NCI-H1436 (cell line): Measurements from ENCODE around the gene BPIFB6.

Source experiments
- DNase-seq: peaks from one replicate; lab custom pipeline; 2025; lab: John Stamatoyannopoulos, UW

BPIFB6 gene, protein sequence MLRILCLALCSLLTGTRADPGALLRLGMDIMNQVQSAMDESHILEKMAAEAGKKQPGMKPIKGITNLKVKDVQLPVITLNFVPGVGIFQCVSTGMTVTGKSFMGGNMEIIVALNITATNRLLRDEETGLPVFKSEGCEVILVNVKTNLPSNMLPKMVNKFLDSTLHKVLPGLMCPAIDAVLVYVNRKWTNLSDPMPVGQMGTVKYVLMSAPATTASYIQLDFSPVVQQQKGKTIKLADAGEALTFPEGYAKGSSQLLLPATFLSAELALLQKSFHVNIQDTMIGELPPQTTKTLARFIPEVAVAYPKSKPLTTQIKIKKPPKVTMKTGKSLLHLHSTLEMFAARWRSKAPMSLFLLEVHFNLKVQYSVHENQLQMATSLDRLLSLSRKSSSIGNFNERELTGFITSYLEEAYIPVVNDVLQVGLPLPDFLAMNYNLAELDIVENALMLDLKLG

DNA sequence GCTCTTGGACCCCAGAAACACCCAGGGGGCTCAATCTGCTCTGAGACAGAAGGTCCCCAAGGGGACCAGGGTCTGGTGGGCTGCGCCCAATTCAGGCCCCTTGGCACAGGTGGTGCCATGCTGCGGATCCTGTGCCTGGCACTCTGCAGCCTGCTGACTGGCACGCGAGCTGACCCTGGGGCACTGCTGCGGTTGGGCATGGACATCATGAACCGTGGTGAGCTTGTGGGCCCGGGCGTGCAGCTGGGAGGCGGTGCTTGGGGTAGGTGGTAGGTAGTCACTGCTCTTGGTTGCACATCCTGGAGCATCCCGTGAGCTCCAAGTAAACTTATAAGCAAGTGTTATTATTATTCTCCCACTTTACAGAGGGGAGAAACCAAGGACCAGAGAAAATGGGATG, at the start of gene BPIFB6:
Gene BPIFB6, plus strand, starts transcription at position 118 of the 400 bp plus-strand sequence. Its CDS starts 0 bp downstream, at position 118.
- no peak for DNase-seq

DNA sequence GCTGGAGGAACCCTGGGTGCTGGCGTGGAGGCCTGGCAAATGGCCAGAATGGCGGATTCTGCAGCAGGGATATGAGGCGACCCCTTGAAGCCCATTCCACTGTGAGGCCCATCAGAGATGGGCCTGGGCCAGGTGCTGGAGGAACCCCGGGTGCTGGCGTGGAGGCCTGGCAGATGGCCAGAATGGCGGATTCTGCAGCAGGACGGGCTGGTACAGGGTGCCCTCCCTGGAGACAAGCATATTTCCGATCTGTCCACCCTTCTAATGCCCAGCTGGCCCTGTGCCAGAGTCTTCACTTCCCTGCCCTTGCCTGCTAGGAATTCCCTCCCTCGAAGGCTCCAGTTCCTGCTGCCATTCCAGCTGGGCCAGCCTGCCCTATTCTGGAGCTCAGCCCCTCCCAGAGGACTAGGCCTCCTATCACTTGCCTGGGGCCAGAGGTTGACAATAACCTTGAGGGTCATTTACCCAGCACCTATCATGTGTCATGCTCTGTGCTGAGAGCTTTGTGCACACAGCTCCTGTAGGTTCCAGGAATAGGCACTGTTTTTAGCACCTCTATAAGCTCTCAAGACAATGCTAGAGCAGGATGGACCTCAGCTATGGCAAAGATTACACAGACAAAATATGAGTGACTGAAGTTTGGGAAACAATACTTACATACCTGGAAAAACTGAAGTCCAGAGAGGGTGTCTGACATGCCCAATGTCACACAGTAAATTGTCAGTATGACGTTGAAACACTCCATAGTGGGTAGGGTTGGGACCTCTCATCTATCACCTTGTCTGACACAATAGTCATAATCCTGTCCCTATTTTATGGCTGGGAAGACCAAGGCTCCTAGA, 48.6 kb upstream of the BPIFB6 start:
- no peak for DNase-seq

DNA sequence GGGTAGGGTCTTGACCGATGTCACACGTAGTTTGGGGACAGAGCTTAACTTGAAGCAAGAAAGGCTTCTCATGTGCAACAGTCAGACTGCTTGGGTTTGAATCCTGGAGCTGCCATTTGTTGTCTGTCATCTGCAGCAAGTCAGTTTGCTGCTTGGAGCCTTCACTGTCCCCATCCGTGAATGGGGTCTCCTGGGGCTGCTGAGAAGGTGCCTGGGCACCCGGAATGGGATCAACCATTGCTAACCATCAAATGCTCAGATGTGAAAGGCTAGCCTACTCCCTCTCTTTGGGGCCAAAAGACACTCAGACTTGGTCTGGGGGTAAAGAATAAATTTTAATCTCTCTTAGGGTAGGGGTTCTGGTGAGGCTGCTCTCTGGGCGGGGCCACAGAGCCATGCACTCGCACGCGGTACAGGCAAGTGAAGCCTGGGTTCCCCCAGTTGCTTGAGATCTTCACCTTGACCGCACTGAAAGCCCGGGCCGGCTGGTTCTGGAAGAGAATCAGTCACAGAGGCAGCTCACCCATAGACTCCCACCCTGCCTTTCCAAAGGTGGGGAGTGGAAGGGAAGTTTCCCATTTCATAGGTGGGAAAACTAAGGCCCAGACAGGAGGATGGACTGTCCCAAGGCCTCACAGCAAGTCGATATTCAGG, 47.9 kb upstream of the BPIFB6 start:
- DNase-seq, result no peak

DNA sequence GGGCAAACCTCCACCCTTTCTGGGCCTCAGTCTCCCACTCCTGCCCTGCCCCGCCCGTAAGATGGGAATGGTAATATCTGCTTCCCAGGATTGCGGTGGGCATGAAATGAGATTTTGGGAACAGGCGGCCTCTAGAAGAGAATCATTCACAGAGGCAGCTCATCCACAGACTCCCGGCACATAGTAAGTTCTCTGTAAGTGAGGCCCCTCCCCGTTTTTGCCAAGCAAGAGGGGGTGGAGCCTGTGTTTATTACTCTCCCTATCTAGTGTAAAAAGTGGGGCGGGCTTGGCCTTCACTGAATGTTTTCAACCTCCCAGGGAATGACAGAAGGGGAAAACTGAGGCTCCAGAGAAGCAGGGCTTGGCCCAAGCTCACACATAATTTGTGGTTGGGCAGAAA, 47.3 kb upstream of the BPIFB6 start:
- DNase-seq, result no peak

DNA sequence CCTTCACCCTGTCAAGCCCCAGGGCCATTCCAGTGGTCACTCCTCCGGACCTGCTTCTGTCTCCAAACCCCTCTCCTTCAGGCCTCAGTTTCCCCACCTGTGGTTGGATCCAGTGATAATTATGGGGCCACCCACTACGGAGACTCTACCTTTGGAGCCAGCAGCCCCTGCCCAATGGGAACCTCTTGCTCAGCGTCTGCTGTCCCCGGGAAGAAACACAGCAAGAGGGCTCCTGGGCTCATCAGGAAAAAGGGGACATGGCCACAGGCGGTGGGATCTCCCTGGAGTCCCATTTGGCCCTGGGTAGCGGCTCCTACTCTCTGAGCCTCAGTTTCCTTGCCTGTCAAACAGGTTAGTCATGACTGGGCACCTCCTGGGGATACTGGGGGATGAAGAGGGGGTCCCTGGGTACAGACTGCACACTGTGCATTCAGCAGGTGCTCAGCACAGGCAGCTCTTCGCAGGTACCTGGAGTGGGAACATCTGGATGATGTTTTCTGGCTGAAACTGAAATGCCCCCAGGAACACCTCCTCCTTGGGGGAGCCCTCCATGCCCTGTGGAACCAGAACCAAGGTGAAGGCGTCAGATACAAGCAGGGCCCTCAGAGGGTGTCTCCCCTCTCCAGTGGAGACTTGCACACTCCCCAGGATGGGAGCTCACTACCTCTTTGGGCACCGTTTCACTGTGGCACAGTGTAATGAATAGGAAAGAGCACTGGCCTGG, 46.7 kb upstream of the BPIFB6 start:
- no peak for DNase-seq

DNA sequence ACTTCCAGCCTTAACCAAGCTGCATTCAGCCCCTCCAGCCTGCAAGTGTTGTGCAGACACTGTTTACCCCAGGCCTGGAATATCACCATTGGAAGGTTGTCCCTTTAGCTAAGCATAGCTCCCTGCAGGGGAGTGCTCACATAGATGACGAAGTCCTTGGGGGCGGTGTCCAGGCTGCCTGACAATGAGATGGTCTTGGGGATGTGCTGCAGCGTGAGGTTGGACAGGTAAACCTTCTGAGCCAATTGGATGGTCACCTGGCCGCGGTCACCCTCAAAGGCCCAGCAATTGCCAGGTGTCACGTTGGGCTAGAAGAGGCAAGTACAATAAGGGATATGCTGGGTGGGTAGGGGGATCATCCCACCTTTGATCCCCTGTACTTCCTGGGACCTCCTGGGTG, 45.9 kb upstream of the BPIFB6 start:
- DNase-seq, result no peak

DNA sequence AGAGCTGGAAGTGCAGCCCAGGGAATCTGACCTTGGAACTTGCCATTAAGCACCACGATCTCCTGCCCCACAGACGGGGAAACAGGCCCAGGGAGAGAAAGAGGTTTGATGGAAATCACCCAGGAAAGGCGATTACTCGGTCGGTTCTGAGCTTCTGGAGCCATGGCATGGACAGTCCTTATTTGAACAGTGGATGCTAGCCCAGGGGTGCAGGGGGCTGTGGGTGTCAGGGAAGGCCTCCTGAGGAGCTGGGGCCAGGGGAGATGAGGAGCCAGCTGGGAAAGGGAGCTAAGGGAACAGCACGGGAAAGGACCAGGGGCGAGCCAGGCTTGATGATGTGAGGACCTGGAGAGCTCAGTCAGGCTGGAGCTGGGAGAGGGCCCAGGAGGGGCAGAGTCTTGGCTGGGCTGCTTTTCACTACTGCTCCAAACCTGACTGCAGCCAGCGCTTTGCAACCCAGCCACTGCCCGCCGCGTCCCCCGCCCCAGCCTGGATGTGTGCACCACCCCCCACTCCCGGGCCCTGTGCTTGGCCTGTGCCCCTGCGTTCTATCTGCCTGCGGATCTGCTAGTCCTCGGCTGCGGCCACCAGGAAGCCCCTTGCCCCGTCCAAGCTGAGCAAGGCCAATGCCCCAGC, 45.0 kb upstream of the BPIFB6 start:
- no peak for DNase-seq

DNA sequence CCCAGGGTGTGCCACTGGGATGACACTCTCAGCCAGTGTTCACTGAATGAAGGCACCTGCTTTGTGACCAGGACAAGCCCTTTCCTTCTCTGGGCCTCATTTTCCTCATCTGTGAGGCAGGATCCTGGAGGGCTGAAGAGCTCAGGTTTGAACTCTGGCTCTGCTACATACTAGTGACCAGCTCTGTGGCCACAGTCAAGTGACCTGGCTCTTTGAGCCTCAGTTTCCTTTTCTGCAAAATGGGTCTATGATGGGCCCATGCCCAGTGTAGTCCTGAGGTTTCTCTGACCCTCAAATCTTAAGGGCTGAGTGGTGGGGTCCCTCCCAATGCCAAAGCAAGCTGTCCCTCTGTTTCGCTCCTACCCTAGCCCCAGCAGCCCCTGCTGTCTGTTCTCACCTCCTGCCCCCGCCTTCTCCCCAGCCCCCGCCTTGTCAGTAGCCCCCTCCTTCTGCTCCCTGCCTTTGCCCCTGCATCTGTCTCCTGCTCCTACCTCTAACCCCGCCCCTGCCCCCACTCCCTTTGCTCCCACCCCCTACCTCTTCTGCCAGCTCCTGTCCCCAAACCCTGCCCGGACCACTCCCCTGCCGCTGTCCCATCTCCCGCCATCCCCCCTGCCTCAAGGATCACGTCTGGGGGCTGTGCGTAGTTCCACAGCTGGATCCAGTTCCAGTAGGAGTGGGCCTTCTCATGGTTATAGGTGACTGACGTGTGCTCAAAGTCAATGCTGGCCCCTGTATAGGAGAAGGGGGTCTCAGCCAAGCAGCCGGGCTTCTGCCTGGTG, 44.2 kb upstream of the BPIFB6 start:
- no peak for DNase-seq

DNA sequence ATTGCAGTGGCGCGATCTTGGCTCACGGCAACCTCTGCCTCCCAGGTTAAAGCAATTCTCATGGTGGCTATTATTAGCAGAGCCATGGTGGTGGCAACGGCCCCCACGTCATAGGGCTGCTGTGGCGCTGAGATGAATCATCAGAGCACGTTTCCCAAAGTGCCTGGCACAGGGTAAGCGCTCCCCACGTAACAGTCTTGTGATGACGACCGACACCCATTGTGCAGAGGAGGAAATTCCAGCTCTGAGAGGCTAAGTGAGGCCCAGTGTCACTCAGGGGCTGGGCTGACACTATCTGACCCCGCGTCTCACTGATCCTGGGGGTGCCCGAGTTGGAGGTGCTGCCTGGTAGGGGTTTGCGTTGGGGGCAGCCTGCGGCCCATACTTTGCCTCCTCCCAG, 43.4 kb upstream of the BPIFB6 start:
- no peak for DNase-seq

DNA sequence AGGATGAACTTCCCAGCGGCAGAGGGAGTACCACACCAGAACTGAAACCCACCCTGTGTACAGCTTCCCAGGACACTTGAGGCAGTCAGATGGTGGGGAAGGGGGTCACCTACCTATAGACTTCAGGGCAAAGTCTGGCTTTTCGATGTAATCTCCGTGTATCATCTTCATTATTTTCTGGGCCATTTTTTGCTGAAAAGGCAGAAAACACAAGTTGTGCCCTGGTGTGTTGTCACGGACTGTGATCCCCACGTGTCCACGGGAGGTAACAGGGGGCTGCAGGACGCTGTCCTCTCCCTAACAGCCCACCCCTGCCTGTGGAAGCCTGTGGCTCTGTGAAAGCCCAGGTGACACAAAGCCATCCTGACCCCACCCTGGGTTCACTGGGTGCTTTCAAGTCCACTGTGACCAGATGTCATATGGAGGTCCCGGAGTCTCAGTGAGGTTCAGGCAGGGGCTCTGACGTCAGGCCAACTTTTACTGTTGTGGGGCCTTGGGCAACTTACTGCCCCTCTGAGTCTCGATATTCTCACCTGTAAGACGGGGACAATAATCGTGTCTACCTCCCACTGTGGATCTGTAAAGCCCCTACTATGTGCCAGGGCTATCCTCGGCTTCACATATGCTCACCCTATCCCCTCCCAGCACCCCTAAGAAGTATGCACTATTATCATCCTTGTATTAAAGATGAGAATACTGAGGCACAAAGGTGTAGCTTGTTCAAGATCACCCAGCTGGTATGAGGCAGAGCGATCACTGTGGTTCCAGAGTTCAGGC, 41.8 kb upstream of the BPIFB6 start:
- DNase-seq, result no peak

DNA sequence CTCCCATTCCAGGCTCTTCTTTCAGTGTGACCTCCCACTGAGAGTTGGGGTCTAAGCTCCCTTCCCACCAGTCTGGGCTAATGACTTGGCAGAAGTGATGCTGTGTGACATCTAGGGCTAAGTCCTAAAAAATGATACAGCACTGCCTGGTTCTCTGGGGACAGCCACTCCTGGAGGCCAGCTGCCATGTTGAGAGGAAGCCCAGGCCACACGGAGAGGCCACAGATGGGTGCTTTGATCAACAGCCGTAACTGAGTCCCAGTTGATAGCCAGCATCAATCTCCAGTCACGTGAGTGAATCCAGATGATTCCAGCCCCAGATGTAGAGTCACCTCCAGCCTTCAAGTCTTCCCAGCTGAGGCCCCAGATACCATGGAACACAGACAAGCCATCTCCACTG, 41.0 kb upstream of the BPIFB6 start:
- no peak for DNase-seq

DNA sequence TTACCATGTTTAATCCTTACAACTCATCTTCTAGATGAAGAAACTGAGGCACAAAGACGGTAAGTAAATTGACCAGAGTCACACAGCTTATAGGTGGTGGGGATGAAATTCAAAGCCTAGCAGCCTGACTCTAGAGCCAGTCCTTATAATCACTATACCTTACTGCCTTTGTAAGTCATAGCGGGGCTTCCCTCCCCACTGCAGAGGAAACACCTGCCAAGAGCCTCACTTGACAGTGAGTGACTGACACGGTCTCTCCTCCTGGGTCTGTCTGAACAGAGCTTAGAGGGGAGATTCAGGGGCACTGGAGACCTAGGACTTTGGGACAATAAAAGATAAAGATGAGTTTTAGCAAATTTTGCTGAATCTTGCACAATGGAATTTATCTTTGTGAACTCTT, 40.1 kb upstream of the BPIFB6 start:
- DNase-seq, result no peak

DNA sequence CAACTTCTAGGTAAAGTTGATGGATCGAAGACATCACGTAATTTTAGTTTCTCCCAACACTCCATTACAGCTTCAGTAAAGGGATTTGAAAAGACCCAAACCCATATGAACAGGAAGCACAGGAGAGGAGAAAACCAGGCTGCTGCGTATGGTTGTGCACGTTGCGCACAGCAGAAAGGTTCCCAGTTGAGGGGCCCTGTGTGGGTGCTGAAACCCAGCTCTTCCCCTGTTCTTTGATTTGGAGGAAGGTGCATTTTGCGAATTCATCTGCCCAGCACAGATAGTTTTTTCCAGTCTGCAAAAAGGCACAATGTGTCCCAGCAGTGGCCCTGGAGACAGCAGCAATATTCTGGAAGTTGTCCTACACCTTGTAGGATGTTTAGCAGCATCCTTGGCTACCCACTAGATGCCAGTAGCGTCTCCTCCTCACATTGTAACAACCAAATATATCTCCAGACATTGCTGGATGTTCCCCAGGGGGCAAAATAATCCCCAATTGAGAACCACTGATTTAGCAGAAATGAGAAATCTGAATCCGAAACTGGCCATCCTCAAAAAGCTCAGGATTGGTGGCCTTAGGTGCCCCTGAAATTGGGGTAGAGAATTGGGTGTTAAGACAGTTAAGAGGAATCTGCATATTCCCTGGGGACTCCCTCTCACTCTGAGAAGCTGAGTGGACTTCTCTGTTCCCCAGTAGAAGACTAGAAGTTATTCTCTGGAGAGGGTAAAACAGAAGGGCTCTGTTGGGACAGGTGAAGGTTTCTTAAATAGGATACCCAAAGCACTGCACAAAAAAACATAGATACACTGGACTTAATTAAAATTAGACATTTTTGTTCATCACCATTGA, 39.4 kb upstream of the BPIFB6 start:
- no peak for DNase-seq

DNA sequence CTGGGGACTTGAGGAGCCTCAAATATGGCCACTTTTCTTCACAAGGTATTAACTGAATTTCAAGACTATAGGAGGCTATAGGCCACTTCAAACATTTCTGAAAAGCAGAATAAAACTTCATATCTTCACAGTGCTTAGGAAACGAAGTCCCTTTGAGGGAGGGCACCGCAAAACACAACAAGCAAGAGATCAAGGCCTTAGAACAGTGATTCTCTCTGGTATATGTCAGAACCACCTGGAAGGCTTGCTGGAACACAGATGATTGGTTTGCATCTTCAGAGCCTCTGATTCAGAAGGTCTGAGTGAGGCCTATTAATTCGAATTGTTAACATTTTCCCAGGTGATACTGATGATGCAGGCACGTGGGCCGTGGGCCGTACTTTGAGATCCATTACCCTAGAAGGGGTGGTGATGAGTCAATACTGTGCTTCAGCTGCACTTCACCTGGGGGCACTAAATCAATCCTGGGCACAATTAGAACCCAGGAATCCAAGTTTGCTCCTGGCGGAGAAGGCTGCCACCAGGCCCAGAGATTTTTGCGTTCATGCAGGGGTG, 37.9 kb upstream of the BPIFB6 start:
- no peak for DNase-seq

DNA sequence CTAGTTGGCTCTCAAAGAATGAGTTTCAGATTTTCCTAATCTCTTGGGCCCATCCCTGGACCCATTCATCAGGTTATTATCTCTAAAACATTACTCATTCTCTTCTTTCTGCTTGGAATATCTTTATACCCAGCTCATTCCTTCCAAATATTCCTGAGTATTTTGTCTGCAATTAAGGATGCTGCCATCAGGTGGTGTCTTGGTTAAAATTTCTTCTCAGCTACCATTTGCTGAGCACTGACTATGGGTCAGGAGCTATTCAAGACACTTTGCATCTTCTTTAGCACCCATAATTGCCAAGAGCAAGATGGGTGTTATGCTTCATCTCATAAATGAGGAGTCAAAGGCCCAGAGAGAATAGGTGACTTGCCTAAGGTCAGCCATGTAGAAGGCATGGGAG, 35.6 kb upstream of the BPIFB6 start:
- no peak for DNase-seq

DNA sequence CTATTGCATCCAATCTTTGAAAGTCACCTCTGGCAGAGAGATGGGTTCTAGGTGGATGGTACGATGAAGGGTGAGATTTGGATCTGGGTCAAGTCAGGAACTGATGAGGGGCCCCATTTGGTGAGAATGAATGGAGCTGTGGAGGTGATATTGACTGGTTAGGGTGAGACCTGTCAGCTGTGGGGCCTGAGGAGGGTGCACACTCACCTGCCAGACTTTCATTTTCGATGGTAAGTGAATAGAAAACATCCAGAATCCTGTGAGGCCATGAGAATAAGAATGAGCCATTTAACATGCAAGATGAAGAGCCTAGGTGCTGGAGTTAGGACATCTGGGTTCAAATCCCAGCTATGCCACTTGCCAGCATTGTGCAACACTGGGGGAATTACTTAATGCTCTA, 34.0 kb upstream of the BPIFB6 start:
- no peak for DNase-seq

DNA sequence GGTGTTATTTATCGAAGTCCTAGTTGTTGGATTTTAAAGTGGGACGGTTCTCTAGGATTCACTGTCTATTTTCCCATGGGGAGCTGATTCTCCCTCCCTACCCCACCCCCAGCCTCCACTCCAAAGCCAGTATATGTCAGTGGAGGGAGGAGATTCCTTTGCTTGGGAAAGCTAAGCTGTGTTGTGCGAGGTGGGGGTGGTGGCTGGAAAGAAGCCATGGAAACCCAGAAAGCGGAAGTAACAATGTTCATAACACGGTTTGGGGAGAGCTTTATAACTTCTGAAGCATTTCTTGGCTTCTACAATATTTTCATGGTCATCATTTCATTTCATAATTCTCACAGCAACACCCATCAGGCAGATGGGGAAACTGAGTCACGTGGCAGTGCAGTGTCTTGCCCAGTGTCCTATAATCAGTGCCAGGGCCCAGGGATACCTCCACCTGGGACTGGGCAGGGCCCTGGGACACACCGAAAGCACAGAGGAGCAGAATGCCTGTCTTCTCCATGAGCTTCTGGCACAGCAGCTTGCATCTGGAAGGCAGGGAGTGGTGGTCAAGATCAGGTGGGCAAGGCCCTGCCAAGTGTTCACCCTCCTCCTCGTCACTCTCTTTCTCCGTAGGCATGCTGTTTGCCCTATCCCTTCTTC, 31.7 kb upstream of the BPIFB6 start:
- DNase-seq, result no peak

DNA sequence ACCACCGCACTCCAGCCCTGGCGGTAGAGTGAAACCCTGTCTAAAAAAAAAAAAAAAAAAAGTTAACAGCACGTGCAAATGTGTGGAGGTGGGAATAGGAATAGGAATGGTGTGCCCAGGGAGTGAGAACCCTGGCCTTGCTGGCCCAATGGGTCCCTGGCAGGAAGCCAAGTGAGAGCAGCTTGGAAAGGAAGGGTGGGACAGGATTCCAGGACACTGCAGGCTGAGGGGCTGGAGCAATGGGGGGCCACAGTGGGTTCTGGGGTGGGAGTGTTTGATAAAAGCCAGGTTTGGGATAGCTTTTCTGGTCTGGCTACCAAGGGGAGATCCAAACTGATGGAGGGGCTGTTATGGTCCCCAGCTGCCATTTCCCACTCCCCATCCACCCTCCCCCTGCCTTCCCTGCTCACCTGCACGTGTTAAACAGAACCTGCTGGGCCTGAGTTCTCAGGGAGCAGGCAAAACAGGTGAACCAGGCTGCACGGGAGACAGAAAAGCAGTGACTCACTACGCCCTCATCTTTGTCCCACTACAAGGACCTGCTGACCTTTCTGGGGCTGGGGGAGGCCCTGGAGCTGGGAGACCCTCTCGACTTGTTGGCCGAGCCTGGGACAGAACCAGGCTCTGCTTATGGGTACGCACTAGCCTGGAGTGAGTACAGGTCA, 30.5 kb upstream of the BPIFB6 start:
- DNase-seq, result no peak
